NB4 (cell line): ENCODE measurements around the gene GP5.

Source experiments
- DNase-seq: peaks from one replicate; pipeline ENCODE4 v3.0.0; 2010; ENCODE audit warnings: low read depth
- H3K4me3 ChIP-seq: one replicate; pipeline ENCODE4 v1.5.1; 2011; ENCODE audit warnings: mild to moderate bottlenecking, low read depth, low read length, moderate library complexity
- MYC ChIP-seq: IDR thresholded peaks from 2 replicates; pipeline ENCODE4 v1.6.1; 2011; ENCODE audit warnings: low read depth, low read length
- POLR2A ChIP-seq: IDR thresholded peaks from 2 replicates; pipeline ENCODE4 v1.6.1; 2011; ENCODE audit warnings: mild to moderate bottlenecking; ENCODE audit not compliant: insufficient read length; ENCODE audit errors: extremely low read depth
- TF ChIP-seq, protein P1 (sequence below): IDR thresholded peaks from 2 replicates; pipeline ENCODE4 v1.6.1; 2011; ENCODE audit warnings: low read depth, low read length
- TF ChIP-seq, protein P2 (sequence below): IDR thresholded peaks from one replicate; pipeline ENCODE4 v1.5.1; 2012; ENCODE audit warnings: low read depth, low read length

GP5 gene

DNA sequence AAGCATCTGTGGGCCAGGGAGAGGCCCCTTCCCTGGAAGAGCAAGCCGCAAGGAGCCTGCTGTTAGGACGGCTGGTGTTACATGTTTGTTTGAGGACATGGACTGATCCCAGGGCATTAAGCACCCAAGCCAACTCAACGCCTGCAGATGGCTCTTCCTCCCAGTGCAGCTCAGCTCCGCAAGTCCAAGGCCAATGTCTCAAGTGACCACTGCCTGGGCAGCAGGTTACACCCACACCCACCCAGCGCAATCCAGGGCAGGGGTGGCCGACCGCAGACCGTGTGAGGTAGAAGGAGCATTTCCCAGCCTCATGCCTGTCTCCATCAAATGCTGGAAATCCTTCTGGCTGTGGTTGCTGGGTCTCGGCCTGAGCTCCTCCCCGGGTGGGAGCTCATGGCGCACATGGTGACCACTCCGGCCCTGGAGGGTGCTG lies 14.5 kb downstream of the GP5 start:
- no peak for DNase-seq
- TF ChIP-seq POLR2A = no peak
- TF ChIP-seq, protein P1, sequence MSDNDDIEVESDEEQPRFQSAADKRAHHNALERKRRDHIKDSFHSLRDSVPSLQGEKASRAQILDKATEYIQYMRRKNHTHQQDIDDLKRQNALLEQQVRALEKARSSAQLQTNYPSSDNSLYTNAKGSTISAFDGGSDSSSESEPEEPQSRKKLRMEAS = no peak
- no peak for TF ChIP-seq MYC
- no peak overlapping the region for H3K4me3 ChIP-seq

DNA sequence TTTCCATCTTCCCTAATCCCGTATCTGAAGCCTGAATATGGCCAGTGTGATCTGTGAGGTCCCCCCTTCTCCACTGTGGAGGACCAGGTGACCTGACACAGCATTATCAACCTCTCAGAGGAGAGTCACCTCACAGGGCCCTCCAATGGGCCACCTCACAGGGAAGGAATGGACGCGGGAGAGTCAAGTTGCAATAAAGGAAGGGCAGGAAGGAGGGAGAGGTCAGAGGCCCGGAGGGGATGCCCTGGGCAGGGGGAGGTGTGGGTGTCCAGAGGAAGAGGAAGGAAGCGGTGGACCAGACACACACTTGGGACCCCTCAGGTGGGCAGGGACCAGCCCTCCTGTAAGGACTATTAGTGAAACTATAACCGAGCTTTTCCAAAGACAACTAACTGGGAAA lies 14.9 kb downstream of the GP5 start:
- TF ChIP-seq, protein P2, sequence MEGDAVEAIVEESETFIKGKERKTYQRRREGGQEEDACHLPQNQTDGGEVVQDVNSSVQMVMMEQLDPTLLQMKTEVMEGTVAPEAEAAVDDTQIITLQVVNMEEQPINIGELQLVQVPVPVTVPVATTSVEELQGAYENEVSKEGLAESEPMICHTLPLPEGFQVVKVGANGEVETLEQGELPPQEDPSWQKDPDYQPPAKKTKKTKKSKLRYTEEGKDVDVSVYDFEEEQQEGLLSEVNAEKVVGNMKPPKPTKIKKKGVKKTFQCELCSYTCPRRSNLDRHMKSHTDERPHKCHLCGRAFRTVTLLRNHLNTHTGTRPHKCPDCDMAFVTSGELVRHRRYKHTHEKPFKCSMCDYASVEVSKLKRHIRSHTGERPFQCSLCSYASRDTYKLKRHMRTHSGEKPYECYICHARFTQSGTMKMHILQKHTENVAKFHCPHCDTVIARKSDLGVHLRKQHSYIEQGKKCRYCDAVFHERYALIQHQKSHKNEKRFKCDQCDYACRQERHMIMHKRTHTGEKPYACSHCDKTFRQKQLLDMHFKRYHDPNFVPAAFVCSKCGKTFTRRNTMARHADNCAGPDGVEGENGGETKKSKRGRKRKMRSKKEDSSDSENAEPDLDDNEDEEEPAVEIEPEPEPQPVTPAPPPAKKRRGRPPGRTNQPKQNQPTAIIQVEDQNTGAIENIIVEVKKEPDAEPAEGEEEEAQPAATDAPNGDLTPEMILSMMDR = no peak
- no peak for TF ChIP-seq POLR2A
- TF ChIP-seq, protein P1 = no peak
- TF ChIP-seq MYC = no peak
- no peak overlapping the region for H3K4me3 ChIP-seq
- no peak for DNase-seq

DNA sequence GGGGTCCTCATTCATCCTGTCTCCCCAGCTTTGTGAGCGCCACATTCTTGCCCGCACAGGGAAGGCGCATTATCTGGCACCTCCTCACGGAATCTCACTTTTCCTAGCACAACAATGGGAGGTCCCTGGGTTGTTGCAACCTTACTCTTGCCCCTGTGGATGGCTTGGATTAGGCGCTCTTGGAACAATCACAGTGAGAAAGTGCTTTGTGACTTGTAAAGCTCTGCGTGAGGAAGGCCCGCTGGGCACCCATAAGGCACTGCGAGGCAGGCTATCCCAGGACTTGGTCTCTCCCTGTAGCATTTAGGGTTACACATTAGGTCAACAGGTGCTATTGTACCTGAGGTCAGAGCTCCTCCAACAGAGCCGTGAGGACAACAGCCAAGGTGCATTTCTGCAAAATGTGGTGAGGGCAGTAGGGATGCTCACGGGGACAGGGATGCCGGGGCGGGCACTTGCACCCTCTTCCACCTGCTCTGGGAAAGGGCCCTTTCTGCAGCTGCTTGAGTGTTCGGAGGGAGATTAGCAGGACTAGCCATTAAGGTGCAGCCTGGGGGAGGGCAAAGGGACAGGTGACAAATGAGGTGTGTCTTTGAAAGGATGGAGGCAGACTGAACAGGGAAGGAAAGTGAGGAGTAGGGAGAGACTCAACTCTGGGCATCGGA lies 15.7 kb downstream of the GP5 start:
- H3K4me3 ChIP-seq = no peak overlapping the region
- no peak for DNase-seq
- TF ChIP-seq, protein P2 = no peak
- TF ChIP-seq MYC (no peak), POLR2A (no peak)

DNA sequence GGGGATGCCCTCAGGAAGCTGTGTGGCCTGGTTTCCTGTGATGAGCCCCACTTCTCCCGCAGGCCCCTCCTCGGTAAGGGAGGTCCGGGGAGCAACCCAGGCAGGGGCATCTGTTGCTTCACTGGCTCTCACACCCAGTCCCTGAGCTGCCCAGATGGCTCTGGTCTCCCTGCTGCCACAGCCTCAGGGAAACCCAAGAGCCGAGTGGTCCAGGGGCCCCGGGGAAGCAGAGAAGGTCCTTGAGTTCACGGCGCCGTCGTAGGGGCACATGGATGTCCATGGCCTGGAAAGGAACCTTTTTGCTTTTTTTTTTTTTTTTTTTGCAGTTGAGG lies 16.2 kb downstream of the GP5 start:
- DNase-seq = no peak
- no peak for TF ChIP-seq POLR2A
- no peak for TF ChIP-seq MYC
- TF ChIP-seq, protein P2 = no peak
- TF ChIP-seq, protein P1 = no peak
- no peak overlapping the region for H3K4me3 ChIP-seq

DNA sequence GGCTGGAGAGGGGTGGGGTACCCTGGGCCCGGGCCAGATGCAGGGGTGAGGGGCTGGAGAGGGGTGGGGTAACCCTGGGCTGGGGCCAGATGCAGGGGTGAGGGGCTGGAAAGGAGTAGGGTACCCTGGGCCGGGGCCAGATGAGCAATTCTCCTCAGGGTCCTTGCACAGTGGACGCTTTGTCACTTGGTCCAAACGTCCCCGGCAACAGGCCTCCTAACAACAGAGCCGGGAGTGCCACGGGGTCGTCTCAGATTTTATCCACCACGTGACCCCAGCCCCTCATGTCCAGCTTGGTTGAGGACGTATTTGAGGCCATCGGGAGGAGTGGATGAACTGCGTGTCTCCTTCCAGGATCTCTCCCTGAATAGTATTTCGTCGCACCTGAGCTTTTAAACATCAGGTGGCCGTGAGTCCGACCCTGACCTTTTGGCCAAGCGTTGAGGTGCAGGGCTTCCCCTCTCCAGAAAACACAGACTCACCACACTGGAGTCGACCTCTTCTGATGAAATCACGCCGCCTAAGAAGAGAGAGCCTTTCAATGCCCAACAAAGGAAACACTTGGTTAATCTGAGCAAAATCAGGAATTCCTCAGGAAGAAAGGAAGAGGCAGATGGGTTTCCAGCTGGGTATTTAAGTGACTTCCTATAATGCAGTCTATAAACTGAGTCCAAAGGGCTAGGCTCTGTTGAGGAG lies 16.7 kb downstream of the GP5 start:
- TF ChIP-seq POLR2A (no peak), MYC (no peak)
- TF ChIP-seq, protein P2 = no peak
- TF ChIP-seq, protein P1 = no peak
- no peak for DNase-seq

DNA sequence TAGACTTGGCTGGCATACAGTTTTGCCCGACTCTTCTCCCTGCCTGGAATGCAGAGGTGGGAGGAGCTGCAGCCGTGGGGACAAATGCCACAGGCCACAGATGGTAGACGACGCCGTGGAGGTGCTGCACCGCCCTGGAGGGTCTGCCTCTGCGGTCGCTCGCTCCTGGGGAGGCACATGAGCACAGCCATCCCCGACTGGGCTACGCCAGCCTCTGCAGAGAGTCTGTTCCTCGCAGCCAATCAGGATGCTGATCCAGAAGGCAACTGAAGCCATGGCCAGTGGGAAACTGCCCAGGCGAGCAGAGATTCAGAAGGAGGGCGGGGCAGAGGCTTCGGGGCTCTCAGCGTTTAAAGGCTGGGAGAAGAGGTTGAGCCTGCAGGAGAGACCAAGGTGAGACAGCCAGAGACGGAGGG lies 17.6 kb downstream of the GP5 start:
- TF ChIP-seq MYC (no peak), POLR2A (no peak)
- TF ChIP-seq, protein P1 = no peak
- TF ChIP-seq, protein P2 = no peak
- H3K4me3 ChIP-seq = no peak overlapping the region
- DNase-seq = no peak

More for the DNA sequence above, 16.7 kb downstream of the GP5 start:
- H3K4me3 ChIP-seq = no peak overlapping the region
